Heart left ventricle (tissue), 16 donors: ENCODE data around the gene GANAB. TPM values are rescaled to one million over a fixed set of nuclear protein-coding genes. Genes with fewer than 3 reads are reported as not detected.
A peak's percentile ranks its signal among the peaks of the same experiment; 100 is the strongest.

Experiments
- ATAC-seq, 4 donors: fragments of 200-7000 bp; cut with Tn5 transposase; one replicate each; pipeline ENCODE4 v1.9.1; 2020 to 2022; ENCODE audit warnings: moderate library complexity in 4 of 4, mild to moderate bottlenecking in 3 of 4, moderate number of reproducible peaks in 1 of 4
- DNase-seq, 5 donors: peaks; one replicate each; pipeline ENCODE4 v3.0.0-alpha.2; 2020
- H3K27ac ChIP-seq, 12 donors: fragments of 200-600 bp; sonication (generic) in 4 of 12; one replicate each; pipeline versions ENCODE4 v1.5.0 to v1.8.0; 2016 to 2022; ENCODE audit warnings: mild to moderate bottlenecking in 2 of 12
- H3K27me3 ChIP-seq, 9 donors: fragments of 200-600 bp; sonication (generic) in 2 of 9; one replicate each; pipeline versions ENCODE4 v1.5.1 to v1.8.0; 2016 to 2022; ENCODE audit warnings: mild to moderate bottlenecking in 3 of 9
- H3K36me3 ChIP-seq, 9 donors: fragments of 200-600 bp; sonication (generic) in 2 of 9; one replicate each; pipeline versions ENCODE4 v1.5.0 to v1.8.0; 2018 to 2022; ENCODE audit warnings: mild to moderate bottlenecking in 2 of 9
- H3K4me1 ChIP-seq, 12 donors: fragments of 200-600 bp; sonication (generic) in 4 of 12; one replicate each; pipeline versions ENCODE4 v1.5.0 to v1.8.0; 2016 to 2022; ENCODE audit warnings: mild to moderate bottlenecking in 3 of 12
- H3K4me3 ChIP-seq, 12 donors: fragments of 200-600 bp; sonication (generic) in 4 of 12; one replicate each; pipeline versions ENCODE4 v1.5.0 to v1.8.0; 2017 to 2022; ENCODE audit warnings: mild to moderate bottlenecking in 9 of 12, moderate library complexity in 4 of 12
- H3K9me3 ChIP-seq, 12 donors: fragments of 200-600 bp; sonication (generic) in 4 of 12; one replicate each; pipeline versions ENCODE4 v1.5.0 to v1.8.0; 2016 to 2022; ENCODE audit warnings: mild to moderate bottlenecking in 1 of 12
- POLR2A ChIP-seq, 2 donors: fragments of 450-650 bp; IDR thresholded peaks; one replicate each; pipeline ENCODE4 v1.6.1; 2017; ENCODE audit warnings: antibody characterized with exemption in 2 of 2, mild to moderate bottlenecking in 2 of 2, moderate library complexity in 2 of 2
- WGBS, 4 donors: extraction: QIAGEN DNeasy Blood & Tissue Kit in 2 of 4; methylation state at CpG; one replicate each; pipeline versions ENCODE4 v1.1.5 to v1.1.7; 2013 to 2018; 5-methylcytosine and 5-hydroxymethylcytosine counted together
- intact Hi-C, 10 donors: fragments of 100-400 bp; cut with DNase I; formaldehyde crosslinking; loops; one replicate each; pipeline versions ENCODE4 v1.11.1 to v1.14.2; 2022
- polyA plus RNA-seq, 2 donors: library from polyadenylated mRNA; stranded (reverse); fragments of 200-250 nt; gene quantifications; one replicate each; pipeline ENCODE4 v1.2.3, GENCODE V29; 2013
- total RNA-seq, 9 donors: library from RNA; depleted of rRNA in 2 of 9; stranded (reverse); fragments of >200 nt in 2 of 9; fragmentation: NEBNext Ultra II Directional in 3 of 9; extraction: Animal tissue kit (Norgen Biotek cat#: 25700) in 3 of 9; gene quantifications; one replicate each; pipeline versions ENCODE4 v1.1.0 to v1.2.4, GENCODE V29; 2016 to 2023
- TF ChIP-seq, protein P1 (sequence below), 12 donors: fragments of 200-600 bp; sonication (generic) in 4 of 12; IDR thresholded peaks; one replicate each; pipeline versions ENCODE4 v1.5.0 to v1.8.0; 2018 to 2022; ENCODE audit warnings: antibody characterized with exemption in 12 of 12, mild to moderate bottlenecking in 5 of 12
- donor health status: ischemic (EF 13 %, LVEDD 7.1; RV severe dilation, severe dysfunction).
- donor health status: healthy with polysubstance abuse.
- donor health status: DM: no; HTN: yes; CAD: no.
- donor health status: DM: no; HTN: no; CAD: no.
- donor health status: ischemic (EF 25% LVEDD 6.9; RV normal size, moderate dysfunction).
- donor health status: ischemic (EF 25% LVEDD 5.7; RV mildly dilated, moderate dysfunction).
- donor health status: healthy.
- donor health status: DM: yes; HTN: yes; CAD: no.
- donor health status: ischemic (EF 35%, LVEDD 5.7; RV mildly dilated, moderate dysfunction).
- donor health status: nonischemic (EF 11% LVEDD 7.7; RV severe dilation, severe dysfunction).
- donor health status: DM: yes; HTN: yes; CAD: no.
- donor health status: PGD.
- donor health status: ischemic (EF 29% LVEDD 5.4; RV normal size, mild dysfunction).
- donor health status: nonischemic (EF 23%, LVEDD 6.1; RV moderate dilation, normal function).

GANAB gene
- total and polyA plus RNA-seq, 11 donors, result 49.3 to 182 (median 99.1) TPM

DNA sequence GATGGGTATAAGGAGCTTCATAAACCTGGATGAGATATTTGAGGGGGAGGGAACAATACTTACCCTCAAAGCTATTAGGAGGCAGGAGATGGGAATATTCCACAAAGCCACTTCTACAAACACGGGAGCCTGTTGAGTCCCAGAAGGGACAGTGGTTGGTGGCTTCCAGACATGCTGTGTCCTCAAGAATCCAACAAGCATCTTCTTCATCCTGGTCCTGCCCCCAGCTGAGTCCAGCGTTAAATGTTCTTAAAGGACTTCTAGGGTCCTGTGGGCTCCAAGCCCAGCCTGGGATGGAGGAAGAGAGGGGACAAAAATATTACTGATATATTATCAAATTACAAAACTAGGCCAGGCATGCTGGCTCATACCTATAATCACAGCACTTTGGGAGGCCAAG, 21.0 kb upstream of the GANAB start:
- Histone ChIP-seq H3K36me3 (peaks cover 0 to 27% (median 20%) of the 10 kb centered on the region in 9 donors), H3K27ac (peak overlapping the region in 1 of 12 donors; percentile 89), H3K4me1 (peaks cover 5 to 59% (median 43%) of the 10 kb centered on the region in 12 donors), H3K27me3 (no peaks in the 10 kb centered on the region), H3K4me3 (no peak overlapping the region), H3K9me3 (no peaks in the 10 kb centered on the region)
- TF ChIP-seq, protein P1, sequence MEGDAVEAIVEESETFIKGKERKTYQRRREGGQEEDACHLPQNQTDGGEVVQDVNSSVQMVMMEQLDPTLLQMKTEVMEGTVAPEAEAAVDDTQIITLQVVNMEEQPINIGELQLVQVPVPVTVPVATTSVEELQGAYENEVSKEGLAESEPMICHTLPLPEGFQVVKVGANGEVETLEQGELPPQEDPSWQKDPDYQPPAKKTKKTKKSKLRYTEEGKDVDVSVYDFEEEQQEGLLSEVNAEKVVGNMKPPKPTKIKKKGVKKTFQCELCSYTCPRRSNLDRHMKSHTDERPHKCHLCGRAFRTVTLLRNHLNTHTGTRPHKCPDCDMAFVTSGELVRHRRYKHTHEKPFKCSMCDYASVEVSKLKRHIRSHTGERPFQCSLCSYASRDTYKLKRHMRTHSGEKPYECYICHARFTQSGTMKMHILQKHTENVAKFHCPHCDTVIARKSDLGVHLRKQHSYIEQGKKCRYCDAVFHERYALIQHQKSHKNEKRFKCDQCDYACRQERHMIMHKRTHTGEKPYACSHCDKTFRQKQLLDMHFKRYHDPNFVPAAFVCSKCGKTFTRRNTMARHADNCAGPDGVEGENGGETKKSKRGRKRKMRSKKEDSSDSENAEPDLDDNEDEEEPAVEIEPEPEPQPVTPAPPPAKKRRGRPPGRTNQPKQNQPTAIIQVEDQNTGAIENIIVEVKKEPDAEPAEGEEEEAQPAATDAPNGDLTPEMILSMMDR (IDR thresholded peaks at IDR 0.05), result no peak
- TF ChIP-seq POLR2A (IDR thresholded peaks at IDR 0.05), result no peak
- peak in 2 of 5 donors; percentile 2 to 20 for DNase-seq
- WGBS, 4 donors, result 61 to 86% (median 73%) methylated on average over 2 of the region's 2 CpGs
- intact Hi-C loops, result loop anchor here in 1 of 10 donors (5.0 kb wide), 1 partner anchor 40 kb away; the partner anchor contains the start of genes BSCL2 and GNG3
- ATAC-seq, result no peak

DNA sequence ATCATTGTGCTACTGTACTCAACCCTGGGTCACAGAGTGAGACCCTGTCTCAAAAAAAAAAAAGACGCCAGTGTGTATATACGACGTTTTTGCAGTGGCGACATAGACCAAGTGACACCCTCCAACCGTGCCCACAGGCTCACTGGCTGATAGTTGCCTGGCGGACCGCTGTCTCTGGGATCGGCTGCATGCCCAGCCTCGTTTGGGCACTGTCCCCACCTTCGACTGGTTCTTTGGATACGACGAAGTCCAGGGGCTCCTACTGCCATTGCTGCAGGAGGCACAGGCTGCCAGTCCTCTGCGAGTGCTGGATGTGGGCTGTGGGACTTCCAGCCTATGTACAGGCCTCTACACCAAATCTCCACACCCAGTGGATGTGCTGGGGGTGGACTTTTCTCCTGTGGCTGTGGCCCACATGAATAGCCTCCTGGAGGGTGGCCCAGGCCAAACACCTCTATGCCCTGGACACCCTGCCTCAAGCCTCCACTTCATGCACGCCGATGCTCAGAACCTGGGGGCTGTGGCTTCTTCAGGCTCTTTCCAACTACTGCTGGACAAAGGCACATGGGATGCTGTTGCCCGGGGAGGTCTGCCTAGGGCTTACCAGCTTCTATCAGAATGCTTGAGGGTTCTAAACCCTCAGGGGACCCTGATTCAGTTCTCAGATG, 20.0 kb upstream of the GANAB start:
- WGBS, 4 donors, result 48 to 54% (median 49%) methylated on average over 11 to 16 of the region's 16 CpGs
- DNase-seq (peak in 2 of 5 donors; percentile 34 to 60), ATAC-seq (peak in 1 of 4 donors; percentile 0)
- intact Hi-C loops, result loop anchor here in 1 of 10 donors (5.0 kb wide), 1 partner anchor 41 kb away; the partner anchor contains the start of genes BSCL2 and GNG3
- H3K4me3 ChIP-seq, result peak overlapping the region; percentile 53 to 92 (median 83)
- H3K27me3 ChIP-seq, result no peaks in the 10 kb centered on the region
- peaks cover 0 to 36% (median 27%) of the 10 kb centered on the region in 9 donors for H3K36me3 ChIP-seq
- no peak for TF ChIP-seq POLR2A (IDR thresholded peaks at IDR 0.05)
- TF ChIP-seq, protein P1 (IDR thresholded peaks at IDR 0.05), result no peak
- H3K9me3 ChIP-seq, result no peaks in the 10 kb centered on the region
- H3K4me1 ChIP-seq, result peaks cover 5 to 55% (median 41%) of the 10 kb centered on the region in 12 donors
- H3K27ac ChIP-seq, result peak overlapping the region; percentile 30 to 98 (median 88)

DNA sequence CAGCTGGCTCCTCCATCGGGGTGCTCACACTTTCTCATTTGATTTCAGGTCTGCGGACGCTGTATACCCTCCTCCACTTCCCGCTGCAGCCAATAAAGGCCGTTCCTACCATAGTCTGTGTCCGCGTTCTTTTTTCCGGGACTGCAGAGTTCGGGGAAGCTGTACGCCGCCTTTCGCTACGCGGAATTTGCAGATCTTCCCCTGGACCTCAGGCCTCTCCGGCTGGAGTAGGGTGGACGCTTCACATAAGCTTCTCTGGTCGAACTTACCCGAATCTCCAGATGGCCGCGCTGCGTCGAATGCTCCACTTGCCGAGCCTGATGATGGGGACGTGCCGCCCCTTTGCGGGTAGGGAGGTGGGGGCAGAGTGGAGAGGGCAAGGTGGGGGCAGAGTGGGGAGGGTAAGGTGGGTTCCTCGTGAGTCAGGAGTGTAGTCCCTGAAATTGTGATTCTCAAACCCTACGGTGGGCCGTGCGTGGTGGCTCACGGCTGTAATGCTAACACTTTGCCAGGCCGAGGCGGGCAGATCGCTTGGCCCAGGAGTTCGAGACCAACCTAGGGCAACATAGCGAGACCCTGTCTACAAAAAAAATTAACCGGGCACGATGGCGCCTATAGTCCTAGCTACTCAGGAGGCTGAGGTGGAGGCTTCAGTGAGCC, 19.3 kb upstream of the GANAB start:
- TF ChIP-seq POLR2A (IDR thresholded peaks at IDR 0.05), result no peak
- TF ChIP-seq, protein P1 (IDR thresholded peaks at IDR 0.05), result no peak
- ATAC-seq (peak; percentile 47 to 61 (median 48)), DNase-seq (peak in 4 of 5 donors; percentile 41 to 73 (median 60))
- Histone ChIP-seq H3K9me3 (no peaks in the 10 kb centered on the region), H3K4me3 (peak overlapping the region; percentile 53 to 92 (median 83)), H3K36me3 (peaks cover 0 to 41% (median 27%) of the 10 kb centered on the region in 9 donors), H3K4me1 (peaks cover 5 to 51% (median 37%) of the 10 kb centered on the region in 12 donors), H3K27ac (peak overlapping the region; percentile 30 to 98 (median 88)), H3K27me3 (no peaks in the 10 kb centered on the region)
- intact Hi-C loops, result loop anchor here in 1 of 10 donors (2.0 to 5.0 kb wide), 2 partner anchors 19 to 42 kb away; partner anchors contain the start of genes BSCL2, GANAB and GNG3
- 2 to 5% (median 4%) methylated on average over 37 to 39 of the region's 39 CpGs for WGBS, 4 donors
